ENCODE measurements around the gene MIPEP. TPM values are rescaled to one million over a fixed set of nuclear protein-coding genes. Genes with fewer than 3 reads are reported as not detected.

The MIPEP gene
- total and polyA plus RNA-seq, 9 of the 15 experiments (the other 6 are each of a cell fraction or from before 2014, with no cell fraction given): 1.7 to 19.3 (median 13.1) TPM

DNA sequence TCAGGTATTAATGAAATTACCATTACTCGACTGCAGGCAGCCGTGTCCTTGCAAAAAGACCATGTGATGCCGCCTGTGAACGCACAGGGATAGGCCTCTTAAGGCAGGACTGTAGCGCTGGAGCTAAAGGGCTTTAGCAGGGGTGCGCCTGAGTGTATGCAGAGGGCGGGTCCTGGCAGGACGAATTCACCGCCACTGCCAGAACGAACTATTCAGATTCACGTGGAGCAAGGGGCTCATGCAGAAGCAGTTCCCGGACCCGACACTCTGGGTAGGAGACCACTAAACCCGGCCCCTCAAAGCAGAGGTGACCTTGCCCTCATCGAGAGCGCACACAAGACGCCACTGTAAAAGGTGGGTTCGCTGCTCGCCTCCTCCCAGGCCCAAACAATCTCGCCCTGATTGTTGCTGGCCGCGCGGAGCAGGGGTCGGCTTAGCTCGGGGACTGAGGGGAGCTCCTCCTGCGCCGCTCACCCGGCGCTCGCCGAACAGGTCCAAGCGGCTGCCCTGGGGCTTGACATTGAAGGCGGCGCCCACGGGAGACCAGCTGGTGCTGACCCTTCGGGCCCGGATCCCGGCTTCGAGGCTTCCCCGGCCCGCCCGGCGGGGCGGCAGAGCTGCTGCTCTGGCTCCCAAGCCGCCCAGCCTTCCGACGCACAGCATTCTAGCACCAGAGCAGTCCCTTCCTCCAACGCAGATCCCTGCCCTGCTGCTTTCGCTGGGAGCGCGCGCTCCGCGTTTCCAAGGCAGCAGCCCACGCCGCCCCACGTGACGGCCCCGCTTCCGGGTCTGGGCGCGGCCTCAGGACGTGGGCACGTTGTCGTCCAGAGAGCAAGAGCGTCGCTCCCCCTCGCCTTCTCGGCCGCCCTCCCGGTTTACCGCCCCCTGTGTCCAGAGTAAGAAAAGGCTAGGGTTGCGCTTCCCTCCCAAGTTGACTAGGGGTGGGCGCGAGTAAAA, at the start of gene MIPEP (continued):
- TF ChIP-seq PHF20 (IDR thresholded peaks at IDR 0.05; ENCODE audit: partially characterized antibody): peak; percentile 61
- TF ChIP-seq HDAC1 (IDR thresholded peaks at IDR 0.05): peak in 1 of 2 experiments; percentile 97; a peak in 2 of 4 replicates
- TF ChIP-seq, protein P1, sequence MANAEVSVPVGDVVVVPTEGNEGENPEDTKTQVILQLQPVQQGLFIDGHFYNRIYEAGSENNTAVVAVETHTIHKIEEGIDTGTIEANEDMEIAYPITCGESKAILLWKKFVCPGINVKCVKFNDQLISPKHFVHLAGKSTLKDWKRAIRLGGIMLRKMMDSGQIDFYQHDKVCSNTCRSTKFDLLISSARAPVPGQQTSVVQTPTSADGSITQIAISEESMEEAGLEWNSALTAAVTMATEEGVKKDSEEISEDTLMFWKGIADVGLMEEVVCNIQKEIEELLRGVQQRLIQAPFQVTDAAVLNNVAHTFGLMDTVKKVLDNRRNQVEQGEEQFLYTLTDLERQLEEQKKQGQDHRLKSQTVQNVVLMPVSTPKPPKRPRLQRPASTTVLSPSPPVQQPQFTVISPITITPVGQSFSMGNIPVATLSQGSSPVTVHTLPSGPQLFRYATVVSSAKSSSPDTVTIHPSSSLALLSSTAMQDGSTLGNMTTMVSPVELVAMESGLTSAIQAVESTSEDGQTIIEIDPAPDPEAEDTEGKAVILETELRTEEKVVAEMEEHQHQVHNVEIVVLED (CRISPR knock-in tag; IDR thresholded peaks at IDR 0.05): peak; percentile 97
- TF ChIP-seq EGR1 (conservative IDR thresholded peaks at IDR 0.05): peak; percentile 94
- peak; percentile 77; the same call in 1 of the 2 replicates for TF ChIP-seq EP400 (IDR thresholded peaks at IDR 0.05)
- TF ChIP-seq DIDO1 (tag; IDR thresholded peaks at IDR 0.05; ENCODE audit: low read depth): peak; percentile 69; the same call in 1 of the 2 replicates
- TF ChIP-seq, protein P2, sequence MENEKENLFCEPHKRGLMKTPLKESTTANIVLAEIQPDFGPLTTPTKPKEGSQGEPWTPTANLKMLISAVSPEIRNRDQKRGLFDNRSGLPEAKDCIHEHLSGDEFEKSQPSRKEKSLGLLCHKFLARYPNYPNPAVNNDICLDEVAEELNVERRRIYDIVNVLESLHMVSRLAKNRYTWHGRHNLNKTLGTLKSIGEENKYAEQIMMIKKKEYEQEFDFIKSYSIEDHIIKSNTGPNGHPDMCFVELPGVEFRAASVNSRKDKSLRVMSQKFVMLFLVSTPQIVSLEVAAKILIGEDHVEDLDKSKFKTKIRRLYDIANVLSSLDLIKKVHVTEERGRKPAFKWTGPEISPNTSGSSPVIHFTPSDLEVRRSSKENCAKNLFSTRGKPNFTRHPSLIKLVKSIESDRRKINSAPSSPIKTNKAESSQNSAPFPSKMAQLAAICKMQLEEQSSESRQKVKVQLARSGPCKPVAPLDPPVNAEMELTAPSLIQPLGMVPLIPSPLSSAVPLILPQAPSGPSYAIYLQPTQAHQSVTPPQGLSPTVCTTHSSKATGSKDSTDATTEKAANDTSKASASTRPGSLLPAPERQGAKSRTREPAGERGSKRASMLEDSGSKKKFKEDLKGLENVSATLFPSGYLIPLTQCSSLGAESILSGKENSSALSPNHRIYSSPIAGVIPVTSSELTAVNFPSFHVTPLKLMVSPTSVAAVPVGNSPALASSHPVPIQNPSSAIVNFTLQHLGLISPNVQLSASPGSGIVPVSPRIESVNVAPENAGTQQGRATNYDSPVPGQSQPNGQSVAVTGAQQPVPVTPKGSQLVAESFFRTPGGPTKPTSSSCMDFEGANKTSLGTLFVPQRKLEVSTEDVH (IDR thresholded peaks at IDR 0.05; ENCODE audit: low read depth, partially characterized antibody): peak; percentile 70
- peak; percentile 53; the same call in 1 of the 2 replicates for TF ChIP-seq SP1 (CRISPR knock-in tag; IDR thresholded peaks at IDR 0.05)
- TF ChIP-seq, protein P3, sequence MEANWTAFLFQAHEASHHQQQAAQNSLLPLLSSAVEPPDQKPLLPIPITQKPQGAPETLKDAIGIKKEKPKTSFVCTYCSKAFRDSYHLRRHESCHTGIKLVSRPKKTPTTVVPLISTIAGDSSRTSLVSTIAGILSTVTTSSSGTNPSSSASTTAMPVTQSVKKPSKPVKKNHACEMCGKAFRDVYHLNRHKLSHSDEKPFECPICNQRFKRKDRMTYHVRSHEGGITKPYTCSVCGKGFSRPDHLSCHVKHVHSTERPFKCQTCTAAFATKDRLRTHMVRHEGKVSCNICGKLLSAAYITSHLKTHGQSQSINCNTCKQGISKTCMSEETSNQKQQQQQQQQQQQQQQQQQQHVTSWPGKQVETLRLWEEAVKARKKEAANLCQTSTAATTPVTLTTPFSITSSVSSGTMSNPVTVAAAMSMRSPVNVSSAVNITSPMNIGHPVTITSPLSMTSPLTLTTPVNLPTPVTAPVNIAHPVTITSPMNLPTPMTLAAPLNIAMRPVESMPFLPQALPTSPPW (CRISPR knock-in tag; IDR thresholded peaks at IDR 0.05): peak; percentile 41; the same call in 1 of the 2 replicates
- TF ChIP-seq, protein P4, sequence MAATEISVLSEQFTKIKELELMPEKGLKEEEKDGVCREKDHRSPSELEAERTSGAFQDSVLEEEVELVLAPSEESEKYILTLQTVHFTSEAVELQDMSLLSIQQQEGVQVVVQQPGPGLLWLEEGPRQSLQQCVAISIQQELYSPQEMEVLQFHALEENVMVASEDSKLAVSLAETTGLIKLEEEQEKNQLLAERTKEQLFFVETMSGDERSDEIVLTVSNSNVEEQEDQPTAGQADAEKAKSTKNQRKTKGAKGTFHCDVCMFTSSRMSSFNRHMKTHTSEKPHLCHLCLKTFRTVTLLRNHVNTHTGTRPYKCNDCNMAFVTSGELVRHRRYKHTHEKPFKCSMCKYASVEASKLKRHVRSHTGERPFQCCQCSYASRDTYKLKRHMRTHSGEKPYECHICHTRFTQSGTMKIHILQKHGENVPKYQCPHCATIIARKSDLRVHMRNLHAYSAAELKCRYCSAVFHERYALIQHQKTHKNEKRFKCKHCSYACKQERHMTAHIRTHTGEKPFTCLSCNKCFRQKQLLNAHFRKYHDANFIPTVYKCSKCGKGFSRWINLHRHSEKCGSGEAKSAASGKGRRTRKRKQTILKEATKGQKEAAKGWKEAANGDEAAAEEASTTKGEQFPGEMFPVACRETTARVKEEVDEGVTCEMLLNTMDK (IDR thresholded peaks at IDR 0.05; ENCODE audit: borderline replicate concordance, insufficient read depth, low read depth, low read length, poor library complexity, severe bottlenecking): peak; percentile 51
- TF ChIP-seq NR2F6 (CRISPR knock-in tag; IDR thresholded peaks at IDR 0.05): no peak
- peak; percentile 52; the same call in 1 of the 2 replicates for TF ChIP-seq CTBP1 (IDR thresholded peaks at IDR 0.05; ENCODE audit: borderline replicate concordance)
- TF ChIP-seq HSF4 (CRISPR knock-in tag; IDR thresholded peaks at IDR 0.05; ENCODE audit: borderline replicate concordance): no peak
- TF ChIP-seq RCOR1 (IDR thresholded peaks at IDR 0.05; ENCODE audit: borderline replicate concordance in 1 of 2, low read depth in 2 of 2, low read length in 2 of 2): peak in 1 of 2 experiments; percentile 9; a peak in 1 of 4 replicates

All from K562 (cell line).